Measurements from ENCODE around the gene RABGAP1L. TPM values are rescaled to one million over a fixed set of nuclear protein-coding genes. Genes with fewer than 3 reads are reported as not detected.

Gene RABGAP1L
- polyA plus RNA-seq, 1 donor = 51.9 TPM

DNA sequence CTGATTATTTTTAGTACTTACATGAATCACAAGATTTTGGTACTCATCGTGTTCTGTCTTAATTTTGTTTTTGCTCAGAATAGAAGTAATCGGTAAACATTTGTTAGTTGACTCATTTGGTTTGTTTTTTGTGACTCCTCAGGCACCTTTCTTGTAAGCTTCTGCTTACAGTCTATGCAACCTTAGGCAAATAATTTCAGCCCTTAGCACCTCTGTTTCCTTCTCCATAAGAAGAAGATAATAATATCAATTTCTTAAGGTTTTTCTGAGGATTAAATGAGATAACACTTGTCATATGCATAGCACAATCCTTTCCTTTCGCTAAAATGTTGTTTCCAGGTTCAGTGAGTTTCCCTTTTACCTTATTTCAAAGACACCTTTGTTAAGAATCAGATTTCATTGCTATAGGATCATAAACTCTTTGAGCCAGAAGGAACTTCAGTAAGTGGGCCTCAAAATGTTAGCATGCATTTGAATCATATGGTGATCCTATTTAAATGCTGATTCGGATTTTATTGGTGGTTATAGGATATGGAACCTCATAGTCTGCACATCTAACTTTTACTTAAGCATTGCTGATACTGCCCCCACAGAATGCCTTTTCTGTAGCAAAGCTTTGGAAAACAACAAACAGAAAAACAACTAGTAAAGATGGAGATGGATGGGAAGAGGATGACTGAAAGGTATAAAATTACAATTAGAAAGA is 567.7 kb downstream of the RABGAP1L start:
- Histone ChIP-seq H3K27me3 (ENCODE audit: control insufficient read depth, insufficient read depth, low read length) (no peaks in the 10 kb centered on the region), H3K4me1 (ENCODE audit: control insufficient read depth, insufficient read depth, low read length) (peaks cover 7% of the 10 kb centered on the region), H3K27ac (ENCODE audit: low read length) (no peak overlapping the region), H3K9me3 (ENCODE audit: control insufficient read depth, low read depth, low read length) (no peaks in the 10 kb centered on the region), H3K36me3 (ENCODE audit: control insufficient read depth, insufficient read depth, low read length) (no peaks in the 10 kb centered on the region), H3K4me3 (ENCODE audit: low read length) (no peak overlapping the region)
- DNase-seq = no peak
- WGBS (ENCODE audit: insufficient coverage, low lambda C conversion rate) = 75% methylated on average over 3 of the region's 4 CpGs

DNA sequence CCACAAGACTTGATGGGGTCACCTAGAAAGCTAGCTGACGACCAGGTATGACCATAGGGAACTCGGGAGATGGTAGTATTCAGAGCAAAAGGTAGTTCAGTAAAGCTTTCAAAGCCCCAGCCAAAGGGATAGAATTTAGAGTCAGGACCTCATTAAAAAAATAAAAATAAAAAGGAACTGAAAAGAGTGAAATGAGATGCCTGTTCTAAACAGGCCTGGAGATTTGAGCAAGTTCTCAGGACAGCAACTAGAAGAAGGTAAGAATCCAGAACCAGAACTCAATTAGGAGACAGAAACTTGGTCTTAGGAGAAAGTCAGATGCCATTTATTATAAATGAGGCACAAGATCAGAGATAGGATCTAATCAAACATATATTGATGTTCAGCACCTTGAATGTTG is 575.0 kb downstream of the RABGAP1L start:
- WGBS (ENCODE audit: insufficient coverage, low lambda C conversion rate) = 100% methylated on average over 1 of the region's 2 CpGs
- Histone ChIP-seq H3K27ac (ENCODE audit: low read length) (no peak overlapping the region), H3K27me3 (ENCODE audit: control insufficient read depth, insufficient read depth, low read length) (no peaks in the 10 kb centered on the region), H3K9me3 (ENCODE audit: control insufficient read depth, low read depth, low read length) (peaks cover 7% of the 10 kb centered on the region), H3K4me1 (ENCODE audit: control insufficient read depth, insufficient read depth, low read length) (no peaks in the 10 kb centered on the region), H3K4me3 (ENCODE audit: low read length) (no peak overlapping the region), H3K36me3 (ENCODE audit: control insufficient read depth, insufficient read depth, low read length) (peaks cover 2% of the 10 kb centered on the region)
- no peak for DNase-seq

DNA sequence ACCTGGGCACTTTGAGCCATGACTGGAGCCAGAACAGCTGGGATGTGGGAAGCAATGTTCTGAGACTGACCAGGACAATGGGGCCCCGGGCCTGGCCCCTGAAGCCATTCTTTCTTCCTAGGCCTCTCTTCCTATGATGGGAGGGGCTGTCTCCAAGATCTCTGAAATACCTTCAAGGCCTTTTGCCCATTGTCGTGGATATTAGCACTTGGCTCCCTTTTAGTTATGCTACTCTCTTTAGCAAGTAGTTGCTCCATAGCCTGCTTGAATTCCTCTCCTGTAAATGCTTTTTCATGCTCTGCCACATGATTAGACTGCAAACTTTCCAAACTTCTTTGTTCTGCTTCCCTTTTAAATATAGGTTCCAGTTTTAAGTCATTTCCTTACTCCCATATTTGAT is 577.5 kb downstream of the RABGAP1L start:
- DNase-seq = no peak
- Histone ChIP-seq H3K27ac (ENCODE audit: low read length) (no peak overlapping the region), H3K4me1 (ENCODE audit: control insufficient read depth, insufficient read depth, low read length) (peaks cover 3% of the 10 kb centered on the region), H3K9me3 (ENCODE audit: control insufficient read depth, low read depth, low read length) (peaks cover 7% of the 10 kb centered on the region), H3K36me3 (ENCODE audit: control insufficient read depth, insufficient read depth, low read length) (peaks cover 2% of the 10 kb centered on the region), H3K27me3 (ENCODE audit: control insufficient read depth, insufficient read depth, low read length) (no peaks in the 10 kb centered on the region), H3K4me3 (ENCODE audit: low read length) (no peak overlapping the region)
- WGBS (ENCODE audit: insufficient coverage, low lambda C conversion rate) = no CpG with 5 or more reads among the region's 2 CpGs

DNA sequence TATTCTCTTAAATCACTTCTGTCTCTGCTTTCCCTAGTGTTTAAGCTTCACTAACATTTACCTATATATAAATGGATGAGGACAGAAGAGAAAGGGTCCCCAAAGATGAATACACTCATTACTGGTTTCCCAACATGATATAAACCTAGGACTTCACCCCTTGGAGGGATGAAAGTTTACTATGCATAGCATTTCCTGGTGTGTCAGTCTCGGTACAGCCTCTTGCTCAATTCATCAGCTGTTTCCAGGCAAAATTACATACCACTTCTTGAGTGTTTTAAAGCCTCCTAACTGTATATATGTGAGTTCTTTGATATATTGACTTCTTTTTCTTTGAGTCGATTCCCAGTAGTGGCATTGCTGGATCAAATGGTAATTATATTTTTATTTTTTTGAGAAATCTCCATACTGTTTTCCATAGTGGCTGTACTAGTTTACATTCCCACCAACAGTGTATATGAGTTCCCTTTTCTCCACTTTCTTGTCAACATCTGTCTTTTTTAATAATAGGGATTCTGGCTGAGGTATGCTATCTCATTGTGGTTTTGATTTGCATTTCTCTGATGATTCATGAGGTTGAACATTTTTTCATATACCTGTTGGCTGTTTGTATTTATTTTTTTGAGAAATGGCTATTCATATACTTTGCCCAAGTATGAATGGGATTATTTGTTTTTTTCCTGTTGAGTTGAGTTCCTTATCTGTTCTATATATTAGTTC is 581.1 kb downstream of the RABGAP1L start:
- H3K9me3 ChIP-seq (ENCODE audit: control insufficient read depth, low read depth, low read length) = peaks cover 7% of the 10 kb centered on the region
- peak overlapping the region; percentile 50 for H3K27ac ChIP-seq (ENCODE audit: low read length)

DNA sequence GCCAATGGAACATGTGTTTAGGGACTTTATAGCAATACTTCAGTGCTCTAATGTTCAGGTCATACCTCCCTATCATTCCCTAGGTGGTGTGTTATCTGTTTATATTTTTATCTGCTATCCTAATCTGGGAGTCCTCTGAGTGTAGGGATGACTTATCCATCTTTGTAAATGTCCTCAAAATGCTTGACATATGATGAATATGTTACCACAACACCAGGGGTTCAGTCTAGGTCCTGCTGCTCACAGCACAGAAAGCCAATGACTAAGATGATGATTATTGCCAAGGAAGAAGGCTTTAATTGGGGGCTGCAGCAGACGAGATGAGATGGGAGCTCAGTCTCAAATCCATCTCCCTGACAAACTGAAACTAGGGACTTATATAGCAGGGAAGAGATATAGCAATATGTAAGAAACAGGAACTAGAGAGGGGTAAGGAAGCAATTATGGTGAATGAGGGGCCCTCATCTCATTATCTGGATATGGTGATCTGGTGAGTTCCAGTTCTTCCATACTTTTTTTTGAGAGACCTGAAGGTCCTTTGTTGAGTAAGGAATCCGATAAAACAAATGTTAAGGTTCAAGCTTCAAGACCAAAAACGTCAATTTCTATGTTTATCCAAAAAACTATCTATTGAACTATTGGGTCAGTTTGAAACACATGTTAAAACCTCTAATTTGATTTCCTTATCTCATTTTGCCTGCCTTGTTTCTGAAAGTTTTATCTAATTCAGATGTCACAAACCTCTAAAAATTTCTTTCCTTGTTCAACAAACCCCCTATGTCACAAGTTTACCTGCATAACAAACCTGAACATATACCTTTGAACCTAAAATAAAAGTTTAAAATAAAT is 583.7 kb downstream of the RABGAP1L start:
- DNase-seq = no peak
- Histone ChIP-seq H3K9me3 (ENCODE audit: control insufficient read depth, low read depth, low read length) (no peaks in the 10 kb centered on the region), H3K27ac (ENCODE audit: low read length) (no peak overlapping the region), H3K4me1 (ENCODE audit: control insufficient read depth, insufficient read depth, low read length) (peaks cover 3% of the 10 kb centered on the region), H3K4me3 (ENCODE audit: low read length) (no peak overlapping the region), H3K27me3 (ENCODE audit: control insufficient read depth, insufficient read depth, low read length) (no peaks in the 10 kb centered on the region), H3K36me3 (ENCODE audit: control insufficient read depth, insufficient read depth, low read length) (peaks cover under 1% of the 10 kb centered on the region)
- 94% methylated on average over 2 of the region's 3 CpGs for WGBS (ENCODE audit: insufficient coverage, low lambda C conversion rate)

More for the DNA sequence above, 581.1 kb downstream of the RABGAP1L start:
- no peak overlapping the region for H3K4me3 ChIP-seq (ENCODE audit: low read length)
- H3K27me3 ChIP-seq (ENCODE audit: control insufficient read depth, insufficient read depth, low read length) = no peaks in the 10 kb centered on the region
- peak; percentile 65 to 81 for DNase-seq
- no CpG with 5 or more reads among the region's 2 CpGs for WGBS (ENCODE audit: insufficient coverage, low lambda C conversion rate)
- H3K36me3 ChIP-seq (ENCODE audit: control insufficient read depth, insufficient read depth, low read length) = peaks cover 2% of the 10 kb centered on the region
- H3K4me1 ChIP-seq (ENCODE audit: control insufficient read depth, insufficient read depth, low read length) = peaks cover 3% of the 10 kb centered on the region

DNA sequence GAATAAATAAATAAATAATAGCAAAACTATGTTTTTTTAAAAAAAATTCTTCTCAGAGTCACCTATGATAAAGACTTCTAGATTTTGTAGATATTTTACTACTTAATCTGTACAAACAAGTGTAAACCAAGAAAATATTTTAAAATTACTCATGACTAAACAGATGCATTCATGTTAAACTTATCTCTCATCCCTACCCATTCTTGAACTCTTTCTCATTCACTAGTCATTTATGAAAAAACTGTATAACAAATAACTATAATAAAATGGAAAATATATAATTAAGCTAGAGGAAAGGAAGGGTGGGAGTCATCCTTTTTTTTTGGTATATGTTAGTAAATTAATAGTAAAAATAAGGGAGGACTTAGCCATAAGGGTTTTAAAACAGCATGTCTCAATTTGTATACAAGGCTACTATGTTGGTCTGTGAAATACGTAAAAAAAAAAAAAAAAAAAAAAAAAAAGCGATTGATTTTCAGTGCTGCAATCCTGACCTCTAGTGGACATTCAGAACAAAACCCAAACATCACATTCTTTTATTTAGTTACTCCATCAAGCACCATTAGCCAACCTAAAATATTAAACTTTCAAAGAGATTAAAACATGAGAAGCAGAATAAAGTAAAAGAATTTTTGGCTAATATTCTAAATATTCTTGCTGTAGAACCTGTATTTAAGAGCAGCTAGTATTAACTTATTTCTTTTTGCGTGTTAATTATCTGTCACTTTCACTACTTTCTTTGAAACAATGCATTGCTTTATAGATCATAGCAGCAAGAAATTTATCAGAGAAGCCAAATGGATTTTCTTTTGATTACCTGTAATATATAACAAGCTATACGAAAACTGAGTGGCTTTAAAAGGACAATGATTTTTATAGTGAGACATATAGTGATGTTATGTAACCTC is 584.6 kb downstream of the RABGAP1L start:
- Histone ChIP-seq H3K27me3 (ENCODE audit: control insufficient read depth, insufficient read depth, low read length) (no peaks in the 10 kb centered on the region), H3K9me3 (ENCODE audit: control insufficient read depth, low read depth, low read length) (no peaks in the 10 kb centered on the region), H3K36me3 (ENCODE audit: control insufficient read depth, insufficient read depth, low read length) (no peaks in the 10 kb centered on the region), H3K4me3 (ENCODE audit: low read length) (no peak overlapping the region), H3K4me1 (ENCODE audit: control insufficient read depth, insufficient read depth, low read length) (peaks cover 3% of the 10 kb centered on the region), H3K27ac (ENCODE audit: low read length) (no peak overlapping the region)
- no peak for DNase-seq
- 44% methylated on average over 3 of the region's 4 CpGs for WGBS (ENCODE audit: insufficient coverage, low lambda C conversion rate)

DNA sequence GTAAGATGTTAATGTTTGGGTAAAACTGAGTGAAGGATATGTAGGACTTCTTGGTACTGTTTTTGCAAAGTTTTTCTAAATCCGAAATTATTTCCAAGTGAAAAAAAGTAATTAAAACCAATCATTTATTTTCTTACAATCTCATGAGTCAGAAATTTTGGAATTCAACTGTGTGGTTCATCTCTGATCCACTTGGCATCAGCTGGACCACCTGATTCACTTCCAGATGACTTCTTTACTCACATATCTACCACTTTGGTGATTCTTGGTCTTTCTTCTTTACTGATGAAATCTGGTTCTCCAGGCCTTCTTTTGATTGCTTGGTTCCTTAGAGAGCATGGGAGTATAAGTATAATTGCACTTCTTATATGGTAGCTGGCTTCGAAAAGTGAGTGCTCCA is 585.6 kb downstream of the RABGAP1L start:
- 100% methylated on average over 2 of the region's 2 CpGs for WGBS (ENCODE audit: insufficient coverage, low lambda C conversion rate)
- no peak for DNase-seq
- no peak overlapping the region for H3K4me3 ChIP-seq (ENCODE audit: low read length)
- H3K9me3 ChIP-seq (ENCODE audit: control insufficient read depth, low read depth, low read length) = no peaks in the 10 kb centered on the region
- no peaks in the 10 kb centered on the region for H3K27me3 ChIP-seq (ENCODE audit: control insufficient read depth, insufficient read depth, low read length)
- peaks cover under 1% of the 10 kb centered on the region for H3K4me1 ChIP-seq (ENCODE audit: control insufficient read depth, insufficient read depth, low read length)
- no peaks in the 10 kb centered on the region for H3K36me3 ChIP-seq (ENCODE audit: control insufficient read depth, insufficient read depth, low read length)
- H3K27ac ChIP-seq (ENCODE audit: low read length) = no peak overlapping the region

DNA sequence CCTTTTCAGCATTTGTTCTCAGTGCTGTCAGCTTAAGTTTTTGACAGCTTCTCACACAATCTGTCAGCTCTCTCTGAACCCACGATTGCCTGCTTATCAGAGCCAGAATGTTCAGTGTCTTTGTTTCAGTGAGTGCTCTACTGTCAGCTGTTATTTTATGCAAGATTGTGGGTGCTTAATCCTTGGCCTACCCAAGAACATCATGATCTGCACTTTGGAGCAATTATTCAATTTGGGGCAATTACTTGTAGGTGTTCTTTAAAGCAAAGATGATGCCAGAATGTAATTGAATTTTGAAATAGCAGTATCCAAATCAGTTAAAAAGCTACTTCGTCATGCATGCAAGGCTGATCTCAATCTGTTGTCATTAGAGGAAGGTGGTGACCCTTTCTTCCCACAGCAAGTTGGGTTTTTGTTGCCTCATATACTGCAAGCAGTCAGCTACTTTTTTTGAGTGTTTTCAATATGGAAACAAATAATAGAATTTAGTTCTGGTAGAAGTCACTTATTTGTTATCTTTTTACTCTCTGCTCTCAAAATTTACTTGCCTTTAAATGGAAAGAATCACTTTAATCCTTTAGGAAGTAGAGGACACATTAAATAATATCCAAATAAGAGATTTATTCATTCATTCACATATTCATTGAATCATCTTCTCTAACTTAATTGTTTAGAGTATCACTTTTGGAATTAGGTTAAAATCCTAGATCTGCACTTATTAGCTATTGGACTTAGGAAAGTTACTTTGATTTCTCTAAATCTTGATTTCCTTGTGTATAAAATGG is 586.9 kb downstream of the RABGAP1L start:
- Histone ChIP-seq H3K27me3 (ENCODE audit: control insufficient read depth, insufficient read depth, low read length) (no peaks in the 10 kb centered on the region), H3K4me3 (ENCODE audit: low read length) (no peak overlapping the region), H3K36me3 (ENCODE audit: control insufficient read depth, insufficient read depth, low read length) (no peaks in the 10 kb centered on the region), H3K4me1 (ENCODE audit: control insufficient read depth, insufficient read depth, low read length) (no peaks in the 10 kb centered on the region), H3K27ac (ENCODE audit: low read length) (no peak overlapping the region), H3K9me3 (ENCODE audit: control insufficient read depth, low read depth, low read length) (no peaks in the 10 kb centered on the region)
- DNase-seq = no peak
- WGBS (ENCODE audit: insufficient coverage, low lambda C conversion rate) = 0% methylated on average over 1 of the region's 2 CpGs

DNA sequence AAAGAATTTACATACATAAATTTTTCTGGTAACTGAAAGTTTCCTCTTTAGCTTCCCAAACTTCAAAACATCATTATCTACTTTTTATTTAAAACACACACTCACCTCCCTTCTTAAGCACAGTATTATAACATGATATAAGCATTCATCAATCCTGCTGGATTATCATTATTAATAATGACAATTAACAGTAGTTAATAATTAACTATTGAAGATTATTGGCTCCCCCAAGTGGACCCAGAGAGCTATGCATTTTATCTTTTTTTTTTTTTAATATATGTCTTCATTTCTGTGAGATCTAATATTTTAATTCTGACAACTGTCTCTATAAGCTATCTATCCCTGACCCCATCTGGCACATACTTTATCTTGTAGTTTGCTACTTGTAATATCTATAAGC is 588.3 kb downstream of the RABGAP1L start:
- no peaks in the 10 kb centered on the region for H3K36me3 ChIP-seq (ENCODE audit: control insufficient read depth, insufficient read depth, low read length)
- no peaks in the 10 kb centered on the region for H3K9me3 ChIP-seq (ENCODE audit: control insufficient read depth, low read depth, low read length)
- no peak overlapping the region for H3K4me3 ChIP-seq (ENCODE audit: low read length)
- H3K27ac ChIP-seq (ENCODE audit: low read length) = no peak overlapping the region
- no peaks in the 10 kb centered on the region for H3K27me3 ChIP-seq (ENCODE audit: control insufficient read depth, insufficient read depth, low read length)
- DNase-seq = no peak
- H3K4me1 ChIP-seq (ENCODE audit: control insufficient read depth, insufficient read depth, low read length) = no peaks in the 10 kb centered on the region

Data from large intestine (tissue), 3 donors.